ENCODE data around the gene GJC3.

GJC3 gene

DNA sequence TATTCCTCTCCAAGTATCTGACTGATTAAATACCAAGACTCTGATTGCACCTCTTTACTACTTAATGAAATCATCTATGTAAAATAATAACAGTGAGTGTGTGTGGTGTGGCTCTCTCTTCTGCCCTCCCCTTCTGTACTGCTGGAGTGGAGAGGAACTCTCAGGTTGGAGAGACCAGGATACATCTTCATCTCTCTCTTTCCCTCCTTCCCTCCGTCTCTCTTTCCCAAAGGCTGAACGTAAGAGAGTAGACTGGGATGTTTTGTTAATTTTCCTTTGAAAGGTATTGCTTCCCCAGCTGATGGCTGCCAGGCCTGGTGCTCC lies 272 bp upstream of the GJC3 start:
- peaks cover 14 to 15% of the 10 kb centered on the region in 2 donors for H3K27me3 ChIP-seq (ENCODE audit: control insufficient read depth in 1 of 2, insufficient read depth in 2 of 2, low read length in 2 of 2)
- peak overlapping the region in 1 of 2 donors; percentile 13 for H3K9ac ChIP-seq (ENCODE audit: low read length in 2 of 2)
- H3K4me1 ChIP-seq (ENCODE audit: control insufficient read depth, insufficient read depth, low read length) = peaks cover 3% of the 10 kb centered on the region
- no peaks in the 10 kb centered on the region for H3K9me3 ChIP-seq (ENCODE audit: control insufficient read depth in 2 of 2, low read length in 2 of 2)
- no peaks in the 10 kb centered on the region for H3K36me3 ChIP-seq (ENCODE audit: control insufficient read depth in 2 of 2, insufficient read depth in 2 of 2, low read length in 2 of 2)
- H3K27ac ChIP-seq (ENCODE audit: low read length) = no peak overlapping the region
- peak overlapping the region in 1 of 2 donors; percentile 29 for H3K4me3 ChIP-seq (ENCODE audit: low read length in 2 of 2)

DNA sequence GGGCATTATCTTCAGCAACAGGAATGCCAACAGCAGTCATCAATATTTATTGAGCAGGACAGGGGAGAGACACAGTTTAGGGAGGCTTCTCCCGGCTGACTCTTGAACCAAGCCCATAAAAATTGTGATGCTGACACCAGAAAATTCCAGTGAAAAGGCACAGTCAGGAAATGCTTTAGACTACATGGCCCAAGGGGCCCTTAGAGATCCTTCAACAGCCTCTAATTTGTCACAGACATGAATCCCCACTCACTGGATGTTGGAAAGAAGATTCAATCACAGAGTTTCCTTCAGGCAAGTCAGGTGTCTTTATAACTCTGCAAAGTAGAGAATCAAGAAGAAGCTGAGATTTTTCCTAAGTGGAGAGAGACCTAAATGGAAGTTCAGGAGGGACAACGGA lies 1.2 kb downstream of the GJC3 start:
- H3K9ac ChIP-seq (ENCODE audit: low read length in 2 of 2) = no peak overlapping the region
- no peak overlapping the region for H3K4me3 ChIP-seq (ENCODE audit: low read length in 2 of 2)
- no peaks in the 10 kb centered on the region for H3K9me3 ChIP-seq (ENCODE audit: control insufficient read depth in 2 of 2, low read length in 2 of 2)
- H3K4me1 ChIP-seq (ENCODE audit: control insufficient read depth, insufficient read depth, low read length) = peaks cover 3% of the 10 kb centered on the region
- peaks cover 2 to 4% of the 10 kb centered on the region in 2 donors for H3K27me3 ChIP-seq (ENCODE audit: control insufficient read depth in 1 of 2, insufficient read depth in 2 of 2, low read length in 2 of 2)
- no peak overlapping the region for H3K27ac ChIP-seq (ENCODE audit: low read length)
- H3K36me3 ChIP-seq (ENCODE audit: control insufficient read depth in 2 of 2, insufficient read depth in 2 of 2, low read length in 2 of 2) = no peaks in the 10 kb centered on the region

DNA sequence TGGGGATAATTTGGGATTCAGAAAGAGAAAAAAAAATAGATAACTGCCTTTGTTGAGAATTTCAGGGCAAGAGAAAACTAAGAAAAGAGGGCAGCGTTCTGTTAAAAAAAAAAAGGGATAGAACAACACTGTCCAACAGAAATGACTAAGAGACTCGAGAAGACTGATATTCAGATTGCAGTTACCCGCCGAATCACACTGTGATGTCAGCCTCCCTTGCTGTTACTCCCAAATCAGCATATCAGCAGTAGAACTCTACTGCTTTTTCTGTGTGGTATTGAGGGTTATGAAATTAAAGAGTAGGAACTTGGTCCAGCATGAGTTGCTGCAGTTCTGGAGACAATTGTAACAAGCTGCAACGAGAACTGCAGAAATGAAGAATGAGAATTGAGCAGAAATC lies 1.9 kb downstream of the GJC3 start:
- H3K27me3 ChIP-seq (ENCODE audit: control insufficient read depth in 1 of 2, insufficient read depth in 2 of 2, low read length in 2 of 2) = peaks cover 0 to 2% of the 10 kb centered on the region in 2 donors
- no peaks in the 10 kb centered on the region for H3K36me3 ChIP-seq (ENCODE audit: control insufficient read depth in 2 of 2, insufficient read depth in 2 of 2, low read length in 2 of 2)
- H3K9me3 ChIP-seq (ENCODE audit: control insufficient read depth in 2 of 2, low read length in 2 of 2) = no peaks in the 10 kb centered on the region
- H3K27ac ChIP-seq (ENCODE audit: low read length) = no peak overlapping the region
- no peak overlapping the region for H3K9ac ChIP-seq (ENCODE audit: low read length in 2 of 2)
- peaks cover 3% of the 10 kb centered on the region for H3K4me1 ChIP-seq (ENCODE audit: control insufficient read depth, insufficient read depth, low read length)
- no peak overlapping the region for H3K4me3 ChIP-seq (ENCODE audit: low read length in 2 of 2)

DNA sequence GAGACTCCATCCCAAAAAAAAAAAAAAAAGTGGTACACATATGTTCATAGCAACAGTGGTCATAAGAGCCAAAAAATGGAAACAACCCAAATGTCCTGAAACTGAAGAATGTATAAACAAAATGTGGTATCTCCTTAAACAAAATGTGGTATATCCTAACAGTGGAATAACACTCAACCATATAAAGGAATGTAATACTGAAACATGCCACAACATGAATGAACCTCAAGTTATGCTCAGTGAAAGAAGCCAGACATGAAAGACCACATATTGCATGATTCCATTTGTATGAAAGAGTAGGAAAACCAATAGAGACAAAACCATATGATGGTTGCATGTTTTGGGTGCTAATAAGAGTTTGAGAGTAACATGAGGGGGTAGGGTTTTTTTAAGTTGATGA lies 3.1 kb downstream of the GJC3 start:
- no peak overlapping the region for H3K4me3 ChIP-seq (ENCODE audit: low read length in 2 of 2)
- H3K27me3 ChIP-seq (ENCODE audit: control insufficient read depth in 1 of 2, insufficient read depth in 2 of 2, low read length in 2 of 2) = peaks cover 0 to 2% of the 10 kb centered on the region in 2 donors
- no peaks in the 10 kb centered on the region for H3K9me3 ChIP-seq (ENCODE audit: control insufficient read depth in 2 of 2, low read length in 2 of 2)
- H3K4me1 ChIP-seq (ENCODE audit: control insufficient read depth, insufficient read depth, low read length) = peaks cover 3% of the 10 kb centered on the region
- no peak overlapping the region for H3K27ac ChIP-seq (ENCODE audit: low read length)
- H3K9ac ChIP-seq (ENCODE audit: low read length in 2 of 2) = no peak overlapping the region
- H3K36me3 ChIP-seq (ENCODE audit: control insufficient read depth in 2 of 2, insufficient read depth in 2 of 2, low read length in 2 of 2) = peaks cover 0 to 2% of the 10 kb centered on the region in 2 donors

DNA sequence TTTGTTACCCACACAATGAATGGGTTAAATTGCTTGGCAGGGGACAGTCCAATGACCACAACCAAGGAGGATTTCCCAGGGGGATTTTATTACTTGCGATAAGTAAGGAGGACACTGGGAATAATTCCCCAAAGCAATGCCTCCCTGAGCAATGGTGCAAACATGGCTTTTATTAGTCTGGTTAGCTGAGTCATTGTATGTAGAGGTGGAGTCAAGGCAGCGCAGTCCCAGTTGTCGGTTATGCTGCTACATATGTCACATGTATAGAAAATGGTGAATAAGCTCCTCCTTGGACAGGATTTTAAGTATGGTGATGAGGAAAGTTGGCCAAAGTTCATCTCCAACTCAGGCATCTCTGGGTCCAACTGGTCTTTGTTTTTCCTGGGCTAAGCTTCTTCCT lies 6.2 kb downstream of the GJC3 start:
- Histone ChIP-seq H3K9ac (ENCODE audit: low read length in 2 of 2) (no peak overlapping the region), H3K27me3 (ENCODE audit: control insufficient read depth in 1 of 2, insufficient read depth in 2 of 2, low read length in 2 of 2) (no peaks in the 10 kb centered on the region), H3K36me3 (ENCODE audit: control insufficient read depth in 2 of 2, insufficient read depth in 2 of 2, low read length in 2 of 2) (peaks cover 0 to 2% of the 10 kb centered on the region in 2 donors), H3K27ac (ENCODE audit: low read length) (no peak overlapping the region), H3K4me1 (ENCODE audit: control insufficient read depth, insufficient read depth, low read length) (peaks cover 5% of the 10 kb centered on the region), H3K4me3 (ENCODE audit: low read length in 2 of 2) (no peak overlapping the region), H3K9me3 (ENCODE audit: control insufficient read depth in 2 of 2, low read length in 2 of 2) (no peaks in the 10 kb centered on the region)

DNA sequence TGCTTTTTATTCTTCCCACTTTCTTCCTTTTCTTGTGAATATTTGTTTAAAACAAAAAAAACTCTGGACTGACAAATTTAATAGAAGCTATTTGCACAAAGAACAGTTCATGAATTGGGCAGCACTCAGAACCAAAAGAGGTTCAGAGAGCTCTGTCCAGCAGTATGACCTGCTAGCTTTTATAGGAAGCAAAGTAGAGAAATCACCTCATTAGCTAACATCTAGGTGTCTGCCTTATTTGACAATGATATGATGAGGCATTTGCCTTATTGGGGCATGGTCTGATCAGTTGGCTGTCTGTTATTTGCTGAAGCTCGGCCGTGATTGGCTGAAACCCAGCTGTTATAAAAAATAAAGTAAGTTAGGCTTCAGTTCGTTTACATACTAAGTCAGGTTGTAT lies 9.3 kb downstream of the GJC3 start:
- no peaks in the 10 kb centered on the region for H3K9me3 ChIP-seq (ENCODE audit: control insufficient read depth in 2 of 2, low read length in 2 of 2)
- peak overlapping the region; percentile 91 to 95 for H3K4me3 ChIP-seq (ENCODE audit: low read length in 2 of 2)
- H3K9ac ChIP-seq (ENCODE audit: low read length in 2 of 2) = peak overlapping the region in 1 of 2 donors; percentile 92
- H3K27me3 ChIP-seq (ENCODE audit: control insufficient read depth in 1 of 2, insufficient read depth in 2 of 2, low read length in 2 of 2) = no peaks in the 10 kb centered on the region
- peaks cover 24% of the 10 kb centered on the region for H3K4me1 ChIP-seq (ENCODE audit: control insufficient read depth, insufficient read depth, low read length)
- peaks cover 13 to 15% of the 10 kb centered on the region in 2 donors for H3K36me3 ChIP-seq (ENCODE audit: control insufficient read depth in 2 of 2, insufficient read depth in 2 of 2, low read length in 2 of 2)
- peak overlapping the region; percentile 89 for H3K27ac ChIP-seq (ENCODE audit: low read length)

DNA sequence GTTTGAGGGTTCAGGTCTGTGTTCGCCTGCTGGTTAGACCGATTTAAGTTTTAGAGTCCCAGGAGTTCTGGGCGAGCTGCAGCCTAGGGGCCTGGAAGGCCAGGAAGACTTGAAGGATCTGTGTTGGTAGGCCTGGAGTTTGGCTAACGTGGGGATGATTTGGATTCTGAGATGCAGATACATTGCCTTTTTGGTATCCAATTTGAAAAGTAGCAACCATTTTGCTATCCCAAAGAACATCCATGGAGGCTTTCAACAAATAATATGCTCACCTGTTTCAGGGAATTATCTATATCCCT lies 9.7 kb downstream of the GJC3 start:
- Histone ChIP-seq H3K27me3 (ENCODE audit: control insufficient read depth in 1 of 2, insufficient read depth in 2 of 2, low read length in 2 of 2) (no peaks in the 10 kb centered on the region), H3K27ac (ENCODE audit: low read length) (peak overlapping the region; percentile 89), H3K4me1 (ENCODE audit: control insufficient read depth, insufficient read depth, low read length) (peaks cover 24% of the 10 kb centered on the region), H3K4me3 (ENCODE audit: low read length in 2 of 2) (peak overlapping the region; percentile 91 to 95), H3K9ac (ENCODE audit: low read length in 2 of 2) (peak overlapping the region; percentile 92 to 93), H3K9me3 (ENCODE audit: control insufficient read depth in 2 of 2, low read length in 2 of 2) (no peaks in the 10 kb centered on the region), H3K36me3 (ENCODE audit: control insufficient read depth in 2 of 2, insufficient read depth in 2 of 2, low read length in 2 of 2) (peaks cover 15% of the 10 kb centered on the region in 2 donors)

DNA sequence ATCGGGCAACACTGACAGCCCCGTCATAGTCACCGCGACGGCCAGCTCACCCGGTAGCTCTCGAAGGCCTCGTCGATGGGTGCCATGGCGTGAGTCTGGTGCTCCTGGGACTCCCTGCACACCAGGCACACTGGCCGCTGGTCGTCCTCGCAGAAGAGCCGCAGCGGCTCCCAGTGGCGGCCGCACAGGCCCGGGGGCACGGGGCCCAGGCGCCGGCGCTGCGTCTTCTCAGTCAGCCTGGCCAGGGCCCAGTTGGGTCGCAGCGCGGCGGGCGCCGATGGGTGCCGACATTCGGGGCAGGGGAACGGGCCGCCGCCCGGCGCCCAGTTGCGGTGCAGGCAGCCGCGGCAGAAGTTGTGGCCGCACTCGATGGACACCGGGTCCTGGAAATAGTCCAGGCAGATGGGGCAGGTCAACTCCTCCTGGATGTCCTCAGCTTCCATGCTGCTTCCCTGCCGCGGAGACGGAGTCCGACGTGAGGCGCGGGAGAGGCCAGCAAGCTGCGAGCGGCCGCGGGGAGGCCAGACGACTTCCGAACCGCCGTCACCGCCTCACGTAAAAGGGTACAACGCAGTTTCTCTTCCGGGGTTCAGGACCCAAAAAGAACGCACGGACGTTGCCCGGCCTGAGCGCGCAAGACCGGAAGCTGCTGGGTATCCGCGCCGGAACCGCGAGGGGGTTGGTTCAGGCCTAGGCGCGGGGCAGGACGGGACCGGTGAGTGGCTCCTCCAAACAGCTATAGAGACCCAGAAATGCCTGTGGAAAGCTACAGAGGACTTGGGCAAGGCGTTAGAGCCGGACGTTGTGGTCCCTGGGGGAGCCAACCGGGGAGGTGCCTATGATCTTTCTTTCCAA lies 10.2 kb downstream of the GJC3 start, which contains the start of gene TRIM4:
TSS of gene TRIM4 (minus strand) at position 572 of the 855 bp plus-strand sequence. CDS start at position 443, 129 bp downstream.
- H3K4me1 ChIP-seq (ENCODE audit: control insufficient read depth, insufficient read depth, low read length) = peaks cover 24% of the 10 kb centered on the region
- H3K4me3 ChIP-seq (ENCODE audit: low read length in 2 of 2) = peak within 1 kb of the TSS; percentile 91 to 95
- H3K9me3 ChIP-seq (ENCODE audit: control insufficient read depth in 2 of 2, low read length in 2 of 2) = no peaks in the 10 kb centered on the region
- H3K36me3 ChIP-seq (ENCODE audit: control insufficient read depth in 2 of 2, insufficient read depth in 2 of 2, low read length in 2 of 2) = peaks cover 15% of the 10 kb centered on the region in 2 donors
- peak within 1 kb of the TSS; percentile 89 for H3K27ac ChIP-seq (ENCODE audit: low read length)
- no peaks in the 10 kb centered on the region for H3K27me3 ChIP-seq (ENCODE audit: control insufficient read depth in 1 of 2, insufficient read depth in 2 of 2, low read length in 2 of 2)
- peak within 1 kb of the TSS; percentile 92 to 93 for H3K9ac ChIP-seq (ENCODE audit: low read length in 2 of 2)

DNA sequence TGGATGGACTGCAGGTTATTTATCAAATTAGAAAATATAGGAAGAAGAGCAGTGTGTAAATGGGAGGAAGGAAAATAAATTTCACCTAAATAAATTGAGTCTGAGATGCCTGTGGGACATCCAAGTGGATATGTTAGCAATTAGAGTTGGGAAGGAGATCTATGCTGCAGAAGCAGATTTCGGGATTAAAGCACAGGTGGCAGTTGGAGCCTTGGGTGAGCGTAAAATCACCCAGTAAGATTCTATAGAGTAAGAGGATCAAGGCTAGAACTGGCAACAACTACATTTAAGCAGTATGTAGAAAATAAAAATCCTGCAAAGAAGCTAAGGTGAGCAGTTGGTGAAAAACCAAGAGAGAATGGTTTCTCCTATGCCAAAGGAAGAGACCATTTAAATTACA lies 18.4 kb downstream of the GJC3 start:
- H3K9ac ChIP-seq (ENCODE audit: low read length in 2 of 2) = no peak overlapping the region
- H3K27me3 ChIP-seq (ENCODE audit: control insufficient read depth in 1 of 2, insufficient read depth in 2 of 2, low read length in 2 of 2) = no peaks in the 10 kb centered on the region
- H3K27ac ChIP-seq (ENCODE audit: low read length) = no peak overlapping the region
- no peaks in the 10 kb centered on the region for H3K9me3 ChIP-seq (ENCODE audit: control insufficient read depth in 2 of 2, low read length in 2 of 2)
- no peak overlapping the region for H3K4me3 ChIP-seq (ENCODE audit: low read length in 2 of 2)
- no peaks in the 10 kb centered on the region for H3K4me1 ChIP-seq (ENCODE audit: control insufficient read depth, insufficient read depth, low read length)
- peaks cover 25 to 29% of the 10 kb centered on the region in 2 donors for H3K36me3 ChIP-seq (ENCODE audit: control insufficient read depth in 2 of 2, insufficient read depth in 2 of 2, low read length in 2 of 2)

DNA sequence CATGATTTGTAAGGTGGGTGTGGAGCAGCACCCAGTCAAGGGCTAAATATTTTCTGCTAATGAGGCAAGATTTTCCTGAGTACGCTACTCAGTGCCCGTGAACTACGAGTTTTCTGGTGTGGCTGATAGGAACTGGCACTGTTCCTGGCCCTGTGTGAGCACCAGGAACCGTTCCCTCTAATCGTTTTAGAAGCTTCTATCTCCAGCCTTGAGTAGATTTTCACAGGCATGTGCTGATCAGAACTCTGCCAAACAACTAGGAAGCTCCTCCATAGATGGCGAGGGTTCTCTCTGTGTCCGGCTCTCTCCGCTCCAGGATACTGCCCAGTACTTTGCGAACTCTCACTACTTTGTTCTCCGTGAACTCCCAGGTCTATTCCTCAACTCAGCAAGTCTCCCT lies 27.8 kb downstream of the GJC3 start:
- Histone ChIP-seq H3K27ac (ENCODE audit: low read length) (no peak overlapping the region), H3K36me3 (ENCODE audit: control insufficient read depth in 2 of 2, insufficient read depth in 2 of 2, low read length in 2 of 2) (peaks cover 44 to 50% of the 10 kb centered on the region in 2 donors), H3K4me3 (ENCODE audit: low read length in 2 of 2) (no peak overlapping the region)

DNA sequence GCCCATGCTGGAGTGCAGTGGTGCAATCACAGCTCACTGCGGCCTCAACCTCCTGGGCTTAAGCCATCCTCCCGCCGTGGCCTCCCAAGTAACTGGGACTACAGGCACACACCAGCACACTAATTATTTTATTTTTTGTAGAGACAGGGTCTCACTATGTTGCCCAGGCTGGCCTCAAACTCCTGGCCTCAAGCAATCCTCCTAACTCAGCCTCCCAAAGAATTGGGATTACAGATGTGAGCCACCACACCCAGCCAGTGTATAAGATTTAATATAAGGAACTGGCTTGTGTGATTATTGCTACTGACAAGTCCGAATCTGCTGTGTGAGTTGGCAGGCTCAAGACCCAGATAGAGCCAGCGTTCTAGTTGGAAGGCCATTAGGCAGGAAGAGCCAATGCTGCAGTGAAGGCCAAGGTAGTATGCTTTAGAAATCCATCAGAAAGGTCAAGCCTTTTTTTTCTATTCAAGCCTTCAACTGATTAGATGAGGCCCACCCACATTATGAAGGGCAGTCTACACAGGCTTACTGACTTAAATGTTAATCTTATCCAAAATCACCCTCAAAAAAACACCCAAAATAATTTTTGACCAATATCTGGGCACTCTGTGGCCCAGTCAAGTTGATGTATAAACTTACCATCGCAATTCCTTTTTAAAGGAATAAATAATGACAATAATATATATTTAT lies 29.4 kb downstream of the GJC3 start:
- Histone ChIP-seq H3K4me1 (ENCODE audit: control insufficient read depth, insufficient read depth, low read length) (no peaks in the 10 kb centered on the region), H3K4me3 (ENCODE audit: low read length in 2 of 2) (no peak overlapping the region), H3K27me3 (ENCODE audit: control insufficient read depth in 1 of 2, insufficient read depth in 2 of 2, low read length in 2 of 2) (no peaks in the 10 kb centered on the region), H3K36me3 (ENCODE audit: control insufficient read depth in 2 of 2, insufficient read depth in 2 of 2, low read length in 2 of 2) (peaks cover 38 to 46% of the 10 kb centered on the region in 2 donors), H3K9ac (ENCODE audit: low read length in 2 of 2) (no peak overlapping the region), H3K27ac (ENCODE audit: low read length) (no peak overlapping the region), H3K9me3 (ENCODE audit: control insufficient read depth in 2 of 2, low read length in 2 of 2) (no peaks in the 10 kb centered on the region)

More for the DNA sequence above, 27.8 kb downstream of the GJC3 start:
- no peaks in the 10 kb centered on the region for H3K9me3 ChIP-seq (ENCODE audit: control insufficient read depth in 2 of 2, low read length in 2 of 2)
- no peaks in the 10 kb centered on the region for H3K27me3 ChIP-seq (ENCODE audit: control insufficient read depth in 1 of 2, insufficient read depth in 2 of 2, low read length in 2 of 2)
- H3K4me1 ChIP-seq (ENCODE audit: control insufficient read depth, insufficient read depth, low read length) = no peaks in the 10 kb centered on the region
- H3K9ac ChIP-seq (ENCODE audit: low read length in 2 of 2) = no peak overlapping the region

All from stomach smooth muscle (tissue), 2 donors.